A673 (cell line): ENCODE measurements around the gene SLC2A6. TPM values are rescaled to one million over a fixed set of nuclear protein-coding genes. Genes with fewer than 3 reads are reported as not detected.

Source experiments
- BruUV-seq: library from RNA; stranded (reverse); fragments of 400-500 nt; replicated peaks from 2 replicates; lab custom pipeline; 2021; lab: Mats Ljungman, UMichigan
- CTCF ChIA-PET: fragments of 300-600 bp; sonication (Branson Sonifier 250); formaldehyde crosslinking; loops from one replicate; lab custom pipeline; 2022; ENCODE audit warnings: antibody characterized with exemption; lab: Charles Lee
- POLR2A ChIA-PET: fragments of 300-600 bp; sonication (Branson Sonifier 250); formaldehyde crosslinking; loops from one replicate; lab custom pipeline; 2022; ENCODE audit warnings: antibody characterized with exemption; ENCODE audit not compliant: low non-redundant PET; lab: Charles Lee
- DNase-seq: peaks from one replicate; pipeline ENCODE4 v3.0.0-alpha.2; 2015; ENCODE audit warnings: low spot score
- H3K27ac ChIP-seq: fragments of 200-600 bp; sonication (generic); 2 replicates; pipeline ENCODE4 v1.5.1; 2016; ENCODE audit warnings: mixed run types, low read depth, mild to moderate bottlenecking, mixed read lengths, antibody characterized with exemption, low read length; ENCODE audit not compliant: poor library complexity, severe bottlenecking
- H3K27me3 ChIP-seq: fragments of 200-600 bp; sonication (generic); replicated peaks from 2 replicates; pipeline ENCODE4 v1.6.1; 2017; ENCODE audit warnings: mixed run types, low read depth, mild to moderate bottlenecking, mixed read lengths, antibody characterized with exemption, low read length; ENCODE audit not compliant: insufficient read depth, poor library complexity
- H3K36me3 ChIP-seq: fragments of 200-600 bp; sonication (generic); 2 replicates; pipeline ENCODE4 v1.6.1; 2016; ENCODE audit warnings: mixed run types, mild to moderate bottlenecking, mixed read lengths, antibody characterized with exemption, low read length; ENCODE audit not compliant: insufficient read depth, poor library complexity, severe bottlenecking
- H3K4me1 ChIP-seq: fragments of 200-600 bp; sonication (generic); 2 replicates; pipeline ENCODE4 v1.6.1; 2017; ENCODE audit warnings: mixed run types, mild to moderate bottlenecking, mixed read lengths, antibody characterized with exemption, low read length; ENCODE audit not compliant: insufficient read depth, poor library complexity, severe bottlenecking
- H3K4me3 ChIP-seq: fragments of 200-600 bp; sonication (generic); 2 replicates; pipeline ENCODE4 v1.5.1; 2016; ENCODE audit warnings: low read depth, mixed run types, mild to moderate bottlenecking, mixed read lengths, low read length; ENCODE audit not compliant: poor library complexity, severe bottlenecking
- H3K9me3 ChIP-seq: fragments of 200-600 bp; sonication (generic); 2 replicates; pipeline ENCODE4 v1.6.1; 2016; ENCODE audit warnings: mixed run types, low read depth, mild to moderate bottlenecking, mixed read lengths, antibody characterized with exemption, low read length; ENCODE audit not compliant: poor library complexity, severe bottlenecking
- EZH2 ChIP-seq: fragments of 200-600 bp; sonication (generic); IDR thresholded peaks from 2 replicates; pipeline ENCODE4 v1.6.1; 2017; ENCODE audit warnings: borderline replicate concordance, low read depth, mild to moderate bottlenecking, mixed read lengths, antibody characterized with exemption, low read length; ENCODE audit not compliant: poor library complexity, severe bottlenecking
- intact Hi-C: fragments of 100-400 bp; cut with micrococcal nuclease; formaldehyde crosslinking; loops from one replicate; pipeline ENCODE4 v1.10.0; 2022; ENCODE audit not compliant: unreplicated experiment
- total RNA-seq: library from RNA; stranded (reverse); gene quantifications from 2 replicates; pipeline ENCODE4 v1.2.3, GENCODE V29; 2021
- TF ChIP-seq, protein P1 (sequence below): fragments of 300-800, 200-600 bp; sonication (generic); conservative IDR thresholded peaks from 2 replicates; pipeline ENCODE4 v1.5.1; 2017; ENCODE audit warnings: low read depth, mild to moderate bottlenecking, antibody characterized with exemption, low read length, moderate library complexity, mixed read lengths

Gene SLC2A6
- total RNA-seq, 1 experiment from 2014 or later = 1.8 TPM

- no TSS peak for BruUV-seq
- intact Hi-C loops = no loop called here
- no peaks in the 10 kb centered on the region for H3K36me3 ChIP-seq
- CTCF ChIA-PET = no interaction called here
- peaks cover 11% of the 10 kb centered on the region for H3K4me1 ChIP-seq
- H3K4me3 ChIP-seq = no peak overlapping the region
- no peaks in the 10 kb centered on the region for H3K9me3 ChIP-seq
- H3K27ac ChIP-seq = no peak overlapping the region
- TF ChIP-seq EZH2 = no peak
- TF ChIP-seq, protein P1, sequence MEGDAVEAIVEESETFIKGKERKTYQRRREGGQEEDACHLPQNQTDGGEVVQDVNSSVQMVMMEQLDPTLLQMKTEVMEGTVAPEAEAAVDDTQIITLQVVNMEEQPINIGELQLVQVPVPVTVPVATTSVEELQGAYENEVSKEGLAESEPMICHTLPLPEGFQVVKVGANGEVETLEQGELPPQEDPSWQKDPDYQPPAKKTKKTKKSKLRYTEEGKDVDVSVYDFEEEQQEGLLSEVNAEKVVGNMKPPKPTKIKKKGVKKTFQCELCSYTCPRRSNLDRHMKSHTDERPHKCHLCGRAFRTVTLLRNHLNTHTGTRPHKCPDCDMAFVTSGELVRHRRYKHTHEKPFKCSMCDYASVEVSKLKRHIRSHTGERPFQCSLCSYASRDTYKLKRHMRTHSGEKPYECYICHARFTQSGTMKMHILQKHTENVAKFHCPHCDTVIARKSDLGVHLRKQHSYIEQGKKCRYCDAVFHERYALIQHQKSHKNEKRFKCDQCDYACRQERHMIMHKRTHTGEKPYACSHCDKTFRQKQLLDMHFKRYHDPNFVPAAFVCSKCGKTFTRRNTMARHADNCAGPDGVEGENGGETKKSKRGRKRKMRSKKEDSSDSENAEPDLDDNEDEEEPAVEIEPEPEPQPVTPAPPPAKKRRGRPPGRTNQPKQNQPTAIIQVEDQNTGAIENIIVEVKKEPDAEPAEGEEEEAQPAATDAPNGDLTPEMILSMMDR = no peak
- no peaks in the 10 kb centered on the region for H3K27me3 ChIP-seq
- POLR2A ChIA-PET = no interaction called here
- no peak for DNase-seq
These were observed 3.4 kb downstream of the SLC2A6 start for GRCh38 chr9:133475292-133476012.

- H3K4me3 ChIP-seq = no peak overlapping the region
- no TSS peak for BruUV-seq
- CTCF ChIA-PET = no interaction called here
- no peak for TF ChIP-seq EZH2
- TF ChIP-seq, protein P1 = no peak
- peaks cover 11% of the 10 kb centered on the region for H3K4me1 ChIP-seq
- H3K27me3 ChIP-seq = no peaks in the 10 kb centered on the region
- no peaks in the 10 kb centered on the region for H3K36me3 ChIP-seq
- H3K9me3 ChIP-seq = no peaks in the 10 kb centered on the region
- POLR2A ChIA-PET = no interaction called here
- DNase-seq = no peak
- no peak overlapping the region for H3K27ac ChIP-seq
- intact Hi-C loops = no loop called here
These were observed 4.0 kb downstream of the SLC2A6 start for GRCh38 chr9:133474853-133475252.

DNA sequence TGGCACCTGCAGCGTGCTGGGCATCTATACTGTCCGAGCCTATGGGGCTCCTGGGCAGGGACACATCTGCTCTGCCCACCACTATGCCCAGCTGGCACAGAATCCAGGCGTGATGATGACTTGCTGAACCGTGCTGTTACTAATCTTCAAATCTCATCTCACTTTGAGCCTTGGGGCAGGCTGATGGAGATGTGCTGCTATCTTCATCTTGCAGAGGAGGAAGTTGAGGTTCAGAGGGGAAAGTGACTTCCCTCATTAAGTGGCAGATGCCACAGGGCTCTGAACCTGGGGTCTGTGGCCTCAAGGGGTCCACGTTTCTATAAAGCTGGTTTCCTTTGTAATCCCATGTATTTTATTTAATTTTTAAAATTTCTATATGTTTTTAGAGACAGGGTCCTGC is 4.7 kb downstream of the SLC2A6 start:
- Histone ChIP-seq H3K4me1 (peaks cover 7% of the 10 kb centered on the region), H3K9me3 (no peaks in the 10 kb centered on the region), H3K36me3 (no peaks in the 10 kb centered on the region), H3K27ac (no peak overlapping the region), H3K4me3 (no peak overlapping the region), H3K27me3 (no peaks in the 10 kb centered on the region)
- ChIA-PET CTCF (no interaction called here), POLR2A (no interaction called here)
- no peak for DNase-seq
- intact Hi-C loops = no loop called here
- no TSS peak for BruUV-seq
- TF ChIP-seq EZH2 = no peak
- TF ChIP-seq, protein P1 = no peak
